ENCODE results near the gene SKA3. TPM values are rescaled to one million over a fixed set of nuclear protein-coding genes. Genes with fewer than 3 reads are reported as not detected.

Gene SKA3
- total and polyA plus RNA-seq, 2 of the 13 experiments (the other 11 are each of a cell fraction or from before 2014, with no cell fraction given): 7.2 to 10.8 TPM

DNA sequence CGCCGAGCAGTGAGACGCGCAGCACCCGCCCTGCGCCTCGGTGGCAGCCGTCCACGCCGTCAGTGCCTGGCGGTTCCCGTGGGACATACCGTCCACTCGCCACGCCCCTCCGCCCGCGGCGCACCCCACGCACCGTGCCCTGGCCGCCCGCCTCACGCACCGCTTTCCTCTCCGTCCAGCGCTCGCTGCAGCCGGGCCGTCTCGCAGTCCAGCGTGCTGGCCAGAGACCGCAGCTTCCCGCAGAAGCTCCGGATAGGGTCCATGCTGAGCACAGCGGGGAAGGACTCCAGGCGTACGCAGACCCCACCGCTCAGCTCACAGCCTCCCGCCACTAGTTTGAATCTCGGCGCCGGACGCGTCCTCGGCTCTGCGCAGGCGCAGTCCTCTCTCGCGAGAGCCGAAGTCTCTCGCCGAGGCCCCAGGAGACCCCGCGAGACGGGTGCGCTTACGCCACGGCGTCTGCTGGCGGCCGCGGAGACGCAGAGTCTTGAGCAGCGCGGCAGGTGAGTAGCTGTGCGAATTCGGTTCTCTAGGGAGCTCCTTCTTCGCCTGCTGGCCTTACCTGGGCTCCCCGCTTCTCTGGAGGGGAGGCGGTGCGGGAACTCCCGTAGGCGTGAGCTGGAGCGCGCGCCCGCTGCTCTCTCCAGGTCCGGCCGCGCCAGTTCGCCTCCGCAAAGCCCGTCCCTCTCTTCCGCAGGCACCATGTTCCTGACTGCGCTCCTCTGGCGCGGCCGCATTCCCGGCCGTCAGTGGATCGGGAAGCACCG, at the start of gene SKA3, which contains the start of gene MRPL57 (continued):
- TF ChIP-seq, protein P1, sequence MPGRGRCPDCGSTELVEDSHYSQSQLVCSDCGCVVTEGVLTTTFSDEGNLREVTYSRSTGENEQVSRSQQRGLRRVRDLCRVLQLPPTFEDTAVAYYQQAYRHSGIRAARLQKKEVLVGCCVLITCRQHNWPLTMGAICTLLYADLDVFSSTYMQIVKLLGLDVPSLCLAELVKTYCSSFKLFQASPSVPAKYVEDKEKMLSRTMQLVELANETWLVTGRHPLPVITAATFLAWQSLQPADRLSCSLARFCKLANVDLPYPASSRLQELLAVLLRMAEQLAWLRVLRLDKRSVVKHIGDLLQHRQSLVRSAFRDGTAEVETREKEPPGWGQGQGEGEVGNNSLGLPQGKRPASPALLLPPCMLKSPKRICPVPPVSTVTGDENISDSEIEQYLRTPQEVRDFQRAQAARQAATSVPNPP (CRISPR knock-in tag; IDR thresholded peaks at IDR 0.05): peak; percentile 72; the same call in 1 of the 2 replicates
- TF ChIP-seq ZBTB8A (CRISPR knock-in tag; IDR thresholded peaks at IDR 0.05; ENCODE audit: borderline replicate concordance, low read depth) (no peak), ZFP36L2 (CRISPR knock-in tag; IDR thresholded peaks at IDR 0.05) (0 out of 2 replicates have a peak, but pooled peaks have one; percentile 23), CEBPG (CRISPR knock-in tag; IDR thresholded peaks at IDR 0.05) (peak; percentile 60; the same call in 1 of the 2 replicates), ZSCAN21 (CRISPR knock-in tag; IDR thresholded peaks at IDR 0.05; ENCODE audit: borderline replicate concordance) (peak; percentile 81; the same call in 1 of the 2 replicates), ETV5 (CRISPR knock-in tag; IDR thresholded peaks at IDR 0.05; ENCODE audit: borderline replicate concordance) (peak; percentile 23; the same call in 1 of the 2 replicates), ZNF589 (CRISPR knock-in tag; conservative IDR thresholded peaks at IDR 0.05) (peak; percentile 95), ZBTB42 (CRISPR knock-in tag; IDR thresholded peaks at IDR 0.05) (peak; percentile 6; the same call in 1 of the 2 replicates), CBFB (CRISPR knock-in tag; IDR thresholded peaks at IDR 0.05) (peak; percentile 63), ZNF331 (CRISPR knock-in tag; IDR thresholded peaks at IDR 0.05) (peak; percentile 56; the same call in 1 of the 2 replicates), ZIK1 (CRISPR knock-in tag; IDR thresholded peaks at IDR 0.05; ENCODE audit: borderline replicate concordance, low read depth) (0 out of 2 replicates have a peak, but pooled peaks have one; percentile 57), ZNF274 (CRISPR knock-in tag; IDR thresholded peaks at IDR 0.05) (no peak; the same call in 1 of the 2 replicates), ZNF891 (CRISPR knock-in tag; IDR thresholded peaks at IDR 0.05) (peak; percentile 87), ZFAT (CRISPR knock-in tag; conservative IDR thresholded peaks at IDR 0.05) (0 out of 2 replicates have a peak, but pooled peaks have one; percentile 45), GATAD2A (CRISPR knock-in tag; IDR thresholded peaks at IDR 0.05) (peak; percentile 52; the same call in 1 of the 2 replicates), XRCC5 (optimal IDR thresholded peaks at IDR 0.05; ENCODE audit: low read length) (peak; percentile 16), SALL1 (CRISPR knock-in tag; IDR thresholded peaks at IDR 0.05) (peak; percentile 78), ZBTB7B (CRISPR knock-in tag; IDR thresholded peaks at IDR 0.05) (peak; percentile 26; the same call in 1 of the 2 replicates), ZNF530 (CRISPR knock-in tag; IDR thresholded peaks at IDR 0.05; ENCODE audit: low read depth) (no peak)
- TF ChIP-seq, protein P2, sequence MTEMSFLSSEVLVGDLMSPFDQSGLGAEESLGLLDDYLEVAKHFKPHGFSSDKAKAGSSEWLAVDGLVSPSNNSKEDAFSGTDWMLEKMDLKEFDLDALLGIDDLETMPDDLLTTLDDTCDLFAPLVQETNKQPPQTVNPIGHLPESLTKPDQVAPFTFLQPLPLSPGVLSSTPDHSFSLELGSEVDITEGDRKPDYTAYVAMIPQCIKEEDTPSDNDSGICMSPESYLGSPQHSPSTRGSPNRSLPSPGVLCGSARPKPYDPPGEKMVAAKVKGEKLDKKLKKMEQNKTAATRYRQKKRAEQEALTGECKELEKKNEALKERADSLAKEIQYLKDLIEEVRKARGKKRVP (CRISPR knock-in tag; IDR thresholded peaks at IDR 0.05): peak in 1 of 2 experiments; percentile 71; a peak in 1 of 4 replicates
- TF ChIP-seq, protein P3, sequence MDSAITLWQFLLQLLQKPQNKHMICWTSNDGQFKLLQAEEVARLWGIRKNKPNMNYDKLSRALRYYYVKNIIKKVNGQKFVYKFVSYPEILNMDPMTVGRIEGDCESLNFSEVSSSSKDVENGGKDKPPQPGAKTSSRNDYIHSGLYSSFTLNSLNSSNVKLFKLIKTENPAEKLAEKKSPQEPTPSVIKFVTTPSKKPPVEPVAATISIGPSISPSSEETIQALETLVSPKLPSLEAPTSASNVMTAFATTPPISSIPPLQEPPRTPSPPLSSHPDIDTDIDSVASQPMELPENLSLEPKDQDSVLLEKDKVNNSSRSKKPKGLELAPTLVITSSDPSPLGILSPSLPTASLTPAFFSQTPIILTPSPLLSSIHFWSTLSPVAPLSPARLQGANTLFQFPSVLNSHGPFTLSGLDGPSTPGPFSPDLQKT (CRISPR knock-in tag; IDR thresholded peaks at IDR 0.05; ENCODE audit: borderline replicate concordance): 0 out of 2 replicates have a peak, but pooled peaks have one; percentile 78
- TF ChIP-seq, protein P4, sequence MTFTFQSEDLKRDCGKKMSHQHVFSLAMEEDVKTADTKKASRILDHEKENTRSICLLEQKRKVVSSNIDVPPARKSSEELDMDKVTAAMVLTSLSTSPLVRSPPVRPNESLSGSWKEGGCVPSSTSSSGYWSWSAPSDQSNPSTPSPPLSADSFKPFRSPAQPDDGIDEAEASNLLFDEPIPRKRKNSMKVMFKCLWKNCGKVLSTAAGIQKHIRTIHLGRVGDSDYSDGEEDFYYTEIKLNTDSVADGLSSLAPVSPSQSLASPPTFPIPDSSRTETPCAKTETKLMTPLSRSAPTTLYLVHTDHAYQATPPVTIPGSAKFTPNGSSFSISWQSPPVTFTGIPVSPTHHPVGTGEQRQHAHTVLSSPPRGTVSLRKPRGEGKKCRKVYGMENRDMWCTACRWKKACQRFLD (CRISPR knock-in tag; IDR thresholded peaks at IDR 0.05; ENCODE audit: borderline replicate concordance): peak; percentile 98
- TF ChIP-seq, protein P5, sequence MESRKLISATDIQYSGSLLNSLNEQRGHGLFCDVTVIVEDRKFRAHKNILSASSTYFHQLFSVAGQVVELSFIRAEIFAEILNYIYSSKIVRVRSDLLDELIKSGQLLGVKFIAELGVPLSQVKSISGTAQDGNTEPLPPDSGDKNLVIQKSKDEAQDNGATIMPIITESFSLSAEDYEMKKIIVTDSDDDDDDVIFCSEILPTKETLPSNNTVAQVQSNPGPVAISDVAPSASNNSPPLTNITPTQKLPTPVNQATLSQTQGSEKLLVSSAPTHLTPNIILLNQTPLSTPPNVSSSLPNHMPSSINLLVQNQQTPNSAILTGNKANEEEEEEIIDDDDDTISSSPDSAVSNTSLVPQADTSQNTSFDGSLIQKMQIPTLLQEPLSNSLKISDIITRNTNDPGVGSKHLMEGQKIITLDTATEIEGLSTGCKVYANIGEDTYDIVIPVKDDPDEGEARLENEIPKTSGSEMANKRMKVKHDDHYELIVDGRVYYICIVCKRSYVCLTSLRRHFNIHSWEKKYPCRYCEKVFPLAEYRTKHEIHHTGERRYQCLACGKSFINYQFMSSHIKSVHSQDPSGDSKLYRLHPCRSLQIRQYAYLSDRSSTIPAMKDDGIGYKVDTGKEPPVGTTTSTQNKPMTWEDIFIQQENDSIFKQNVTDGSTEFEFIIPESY (CRISPR knock-in tag; IDR thresholded peaks at IDR 0.05): no peak
